GM23338 (cell line): Measurements from ENCODE around the gene DAZAP1. TPM values are rescaled to one million over a fixed set of nuclear protein-coding genes. Genes with fewer than 3 reads are reported as not detected.

Experiments used
- ATAC-seq: fragments of 200-7000 bp; cut with Tn5 transposase; 3 replicates; pipeline ENCODE4 v1.9.1; 2020
- DNase-seq: peaks from one replicate; pipeline ENCODE4 v3.0.0-alpha.2; 2015; ENCODE audit warnings: low spot score
- H2AFZ ChIP-seq: fragments of 200-600 bp; sonication (generic); 2 replicates; pipeline ENCODE4 v1.8.0; 2016; ENCODE audit warnings: antibody characterized with exemption, mild to moderate bottlenecking, moderate library complexity
- H3F3A ChIP-seq: fragments of 200-600 bp; sonication (generic); replicated peaks from 2 replicates; pipeline ENCODE4 v1.8.0; 2017; ENCODE audit warnings: antibody characterized with exemption, mixed run types, low read depth
- H3K27ac ChIP-seq: fragments of 200-600 bp; sonication (generic); 2 replicates; pipeline ENCODE4 v1.6.1; 2016; ENCODE audit warnings: low read depth
- H3K27me3 ChIP-seq: fragments of 200-600 bp; sonication (generic); 2 replicates; pipeline ENCODE4 v1.8.0; 2016; ENCODE audit warnings: mild to moderate bottlenecking, mixed run types, moderate library complexity; ENCODE audit not compliant: insufficient read depth
- H3K36me3 ChIP-seq: fragments of 200-600 bp; sonication (generic); 2 replicates; pipeline ENCODE4 v1.8.0; 2016; ENCODE audit warnings: mild to moderate bottlenecking; ENCODE audit not compliant: insufficient read depth
- H3K4me1 ChIP-seq: fragments of 200-600 bp; sonication (generic); 2 replicates; pipeline ENCODE4 v1.8.0; 2016; ENCODE audit warnings: mild to moderate bottlenecking, moderate library complexity; ENCODE audit not compliant: insufficient read depth
- H3K4me2 ChIP-seq: fragments of 200-600 bp; sonication (generic); 2 replicates; pipeline ENCODE4 v1.7.1; 2017; ENCODE audit warnings: mixed run types
- H3K4me3 ChIP-seq: fragments of 200-600 bp; sonication (generic); 2 replicates; pipeline ENCODE4 v1.6.1; 2016; ENCODE audit warnings: mixed run types
- H3K79me2 ChIP-seq: fragments of 200-600 bp; sonication (generic); replicated peaks from 2 replicates; pipeline ENCODE4 v1.8.0; 2017; ENCODE audit warnings: mild to moderate bottlenecking; ENCODE audit not compliant: insufficient read depth
- H3K9me2 ChIP-seq: fragments of 200-600 bp; sonication (generic); 2 replicates; pipeline ENCODE4 v1.8.0; 2017; ENCODE audit not compliant: insufficient read depth
- H4K20me1 ChIP-seq: fragments of 200-600 bp; sonication (generic); replicated peaks from 2 replicates; pipeline ENCODE4 v1.8.0; 2017; ENCODE audit warnings: mild to moderate bottlenecking; ENCODE audit not compliant: insufficient read depth
- H3K27ac Mint-ChIP-seq: 2 replicates; pipeline ENCODE4 v1.8.0; 2020; ENCODE audit warnings: inconsistent platforms, mild to moderate bottlenecking, moderate library complexity, mixed read lengths
- H3K27me3 Mint-ChIP-seq: 3 replicates; pipeline ENCODE4 v1.8.0; 2022; ENCODE audit warnings: low read depth, mild to moderate bottlenecking, moderate library complexity, mixed read lengths, inconsistent platforms; ENCODE audit not compliant: insufficient read depth, poor library complexity
- H3K36me3 Mint-ChIP-seq: 3 replicates; pipeline ENCODE4 v1.8.0; 2021; ENCODE audit warnings: low read depth, mild to moderate bottlenecking, inconsistent platforms, moderate library complexity, mixed read lengths
- H3K4me1 Mint-ChIP-seq: 3 replicates; pipeline ENCODE4 v1.8.0; 2020; ENCODE audit warnings: mild to moderate bottlenecking, inconsistent platforms, mixed read lengths
- H3K4me3 Mint-ChIP-seq: 3 replicates; pipeline ENCODE4 v1.8.0; 2021; ENCODE audit warnings: moderate library complexity, mild to moderate bottlenecking, inconsistent platforms, mixed read lengths
- H3K9me3 Mint-ChIP-seq: 3 replicates; pipeline ENCODE4 v1.8.0; 2020; ENCODE audit warnings: moderate library complexity, mild to moderate bottlenecking, inconsistent platforms, mixed read lengths
- CREB1 ChIP-seq: fragments of 250-450 bp; sonication (Bioruptor Pico); IDR thresholded peaks from 2 replicates; pipeline ENCODE4 v1.5.0; 2020; ENCODE audit warnings: low read depth, mild to moderate bottlenecking, moderate library complexity
- EZH2 ChIP-seq: fragments of 200-600 bp; sonication (generic); IDR thresholded peaks from one replicate; pipeline ENCODE4 v1.8.0; 2017; ENCODE audit warnings: antibody characterized with exemption, mild to moderate bottlenecking, low read depth; ENCODE audit not compliant: unreplicated experiment
- EZH2phosphoT487 ChIP-seq: fragments of 200-600 bp; sonication (generic); IDR thresholded peaks from one replicate; pipeline ENCODE4 v1.8.1; 2018; ENCODE audit warnings: antibody characterized with exemption; ENCODE audit not compliant: unreplicated experiment
- JUNB ChIP-seq: IDR thresholded peaks from one replicate; pipeline ENCODE4 v1.6.1; 2016; ENCODE audit warnings: antibody characterized with exemption; ENCODE audit not compliant: unreplicated experiment
- NANOG ChIP-seq: IDR thresholded peaks from 2 replicates; pipeline ENCODE4 v1.6.1; 2016; ENCODE audit warnings: antibody characterized with exemption, borderline replicate concordance
- POLR2AphosphoS5 ChIP-seq: IDR thresholded peaks from 2 replicates; pipeline ENCODE4 v1.6.1; 2016; ENCODE audit warnings: antibody characterized with exemption, low read depth
- STAT1 ChIP-seq: IDR thresholded peaks from one replicate; pipeline ENCODE4 v1.6.1; 2016; ENCODE audit warnings: antibody characterized with exemption; ENCODE audit not compliant: unreplicated experiment
- ZNF114 ChIP-seq: fragments of 250-450 bp; sonication (Bioruptor Pico); IDR thresholded peaks from 2 replicates; pipeline ENCODE4 v1.5.0; 2020; ENCODE audit warnings: mild to moderate bottlenecking, moderate library complexity
- ZNF331 ChIP-seq: fragments of 250-450 bp; sonication (Bioruptor Pico); IDR thresholded peaks from 2 replicates; pipeline ENCODE4 v1.5.0; 2020; ENCODE audit warnings: low read depth, mild to moderate bottlenecking, moderate library complexity
- polyA plus RNA-seq: library from polyadenylated mRNA; unstranded; fragments of >200 nt; fragmentation: Nextera tagmentation; extraction: Ambion mirVana; gene quantifications from 2 replicates; pipeline ENCODE4 v1.2.1, GENCODE V29; 2016
- total RNA-seq: library from RNA; depleted of rRNA; stranded (reverse); fragments of >200 nt; shearing (Covaris generic); gene quantifications from 2 replicates; pipeline ENCODE4 v1.2.3, GENCODE V29; 2014
- TF ChIP-seq, protein P1 (sequence below): fragments of 250-450 bp; sonication (Bioruptor Pico); IDR thresholded peaks from 2 replicates; pipeline ENCODE4 v1.5.0; 2020; ENCODE audit warnings: mild to moderate bottlenecking, moderate library complexity
- TF ChIP-seq, protein P2 (sequence below): IDR thresholded peaks from 2 replicates; pipeline ENCODE4 v1.6.1; 2016; ENCODE audit warnings: antibody characterized with exemption
- TF ChIP-seq, protein P3 (sequence below), 2 experiments: fragments of 200-600 bp in 1 of 2; sonication (generic) in 1 of 2; conservative IDR thresholded peaks; 2 replicates each; pipeline versions ENCODE4 v1.5.1 to v1.6.1; 2016 to 2017; ENCODE audit warnings: antibody characterized with exemption in 2 of 2, low read depth in 2 of 2, mild to moderate bottlenecking in 2 of 2, moderate library complexity in 1 of 2
- TF ChIP-seq, protein P4 (sequence below): IDR thresholded peaks from one replicate; pipeline ENCODE4 v1.6.1; 2018; ENCODE audit warnings: antibody characterized with exemption; ENCODE audit not compliant: unreplicated experiment

DAZAP1 gene
- total and polyA plus RNA-seq, 2 experiments from 2014 or later, result 44.1 to 194 TPM

DNA sequence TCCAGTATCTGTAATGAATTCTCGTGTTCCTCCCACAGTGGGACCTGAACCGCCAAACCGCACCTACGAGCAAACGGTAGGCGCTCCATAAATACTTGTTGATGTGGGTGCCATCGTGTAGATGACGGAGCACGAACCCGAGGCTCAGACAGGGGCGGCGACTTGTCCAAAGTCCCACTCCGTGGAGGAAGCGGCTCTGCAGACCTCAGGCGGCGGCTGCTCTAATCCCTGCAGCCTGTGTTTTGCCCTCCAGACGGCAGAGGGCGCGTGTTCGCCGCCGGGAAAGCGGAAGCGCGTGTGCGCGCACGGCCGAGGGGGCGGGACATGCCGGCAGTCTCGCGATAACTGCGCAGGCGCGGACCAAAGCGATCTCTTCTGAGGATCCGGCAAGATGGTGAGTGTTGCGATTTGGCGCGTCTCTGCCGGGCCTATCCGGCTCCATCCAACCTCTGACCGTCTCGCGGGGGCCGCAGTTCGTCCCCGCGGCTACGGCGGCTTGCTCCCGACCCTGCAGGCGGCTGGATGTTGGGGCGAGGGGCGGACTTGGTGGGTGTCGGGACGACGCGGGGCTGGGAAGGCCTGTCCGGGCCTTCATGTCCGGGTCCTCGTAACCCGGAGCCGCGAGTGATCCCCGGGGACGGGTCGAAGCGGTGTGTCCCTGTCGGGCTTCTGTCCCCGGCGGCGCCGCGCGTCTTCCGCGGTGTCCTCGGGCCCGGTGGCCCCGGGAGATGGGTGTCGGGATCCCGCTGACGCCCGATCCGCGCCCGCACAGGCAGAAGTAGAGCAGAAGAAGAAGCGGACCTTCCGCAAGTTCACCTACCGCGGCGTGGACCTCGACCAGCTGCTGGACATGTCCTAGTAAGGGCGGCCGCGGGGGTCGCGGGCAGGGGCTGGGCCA lies 30.9 kb downstream of the DAZAP1 start, which contains the start of gene RPS15:
TSS of gene RPS15 (plus strand) at position 362 of the 898 bp plus-strand sequence. CDS start at position 392, 30 bp downstream.
- Histone ChIP-seq H3K4me2 (peak within 1 kb of the TSS; percentile 98), H3K4me3 (peak within 1 kb of the TSS; percentile 97), H3F3A (peaks cover 72% of the 10 kb centered on the region), H3K79me2 (peaks cover 24% of the 10 kb centered on the region), H3K27ac (peak within 1 kb of the TSS; percentile 85; the same call in 1 of the 2 replicates), H3K27me3 (no peaks in the 10 kb centered on the region), H3K4me1 (peaks cover 9% of the 10 kb centered on the region; the same call in 1 of the 2 replicates), H2AFZ (no peak within 1 kb of the TSS), H3K9me2 (no peaks in the 10 kb centered on the region), H3K36me3 (peaks cover 24% of the 10 kb centered on the region), H4K20me1 (peaks cover 38% of the 10 kb centered on the region)
- Mint-ChIP-seq H3K27me3 (peaks cover 30% of the 10 kb centered on the region), H3K4me3 (peak within 1 kb of the TSS; percentile 97), H3K9me3 (no peaks in the 10 kb centered on the region; the same call in 2 of the 3 replicates), H3K36me3 (peaks cover 55% of the 10 kb centered on the region), H3K4me1 (peaks cover 20% of the 10 kb centered on the region), H3K27ac (peak within 1 kb of the TSS; percentile 100)
- ATAC-seq (peak; percentile 80), DNase-seq (peak; percentile 94)
- no peak for TF ChIP-seq EZH2
- peak; percentile 57; the same call in 1 of the 2 replicates for TF ChIP-seq ZNF114
- TF ChIP-seq EZH2phosphoT487, result no peak
- TF ChIP-seq STAT1, result no peak
- TF ChIP-seq, protein P1, sequence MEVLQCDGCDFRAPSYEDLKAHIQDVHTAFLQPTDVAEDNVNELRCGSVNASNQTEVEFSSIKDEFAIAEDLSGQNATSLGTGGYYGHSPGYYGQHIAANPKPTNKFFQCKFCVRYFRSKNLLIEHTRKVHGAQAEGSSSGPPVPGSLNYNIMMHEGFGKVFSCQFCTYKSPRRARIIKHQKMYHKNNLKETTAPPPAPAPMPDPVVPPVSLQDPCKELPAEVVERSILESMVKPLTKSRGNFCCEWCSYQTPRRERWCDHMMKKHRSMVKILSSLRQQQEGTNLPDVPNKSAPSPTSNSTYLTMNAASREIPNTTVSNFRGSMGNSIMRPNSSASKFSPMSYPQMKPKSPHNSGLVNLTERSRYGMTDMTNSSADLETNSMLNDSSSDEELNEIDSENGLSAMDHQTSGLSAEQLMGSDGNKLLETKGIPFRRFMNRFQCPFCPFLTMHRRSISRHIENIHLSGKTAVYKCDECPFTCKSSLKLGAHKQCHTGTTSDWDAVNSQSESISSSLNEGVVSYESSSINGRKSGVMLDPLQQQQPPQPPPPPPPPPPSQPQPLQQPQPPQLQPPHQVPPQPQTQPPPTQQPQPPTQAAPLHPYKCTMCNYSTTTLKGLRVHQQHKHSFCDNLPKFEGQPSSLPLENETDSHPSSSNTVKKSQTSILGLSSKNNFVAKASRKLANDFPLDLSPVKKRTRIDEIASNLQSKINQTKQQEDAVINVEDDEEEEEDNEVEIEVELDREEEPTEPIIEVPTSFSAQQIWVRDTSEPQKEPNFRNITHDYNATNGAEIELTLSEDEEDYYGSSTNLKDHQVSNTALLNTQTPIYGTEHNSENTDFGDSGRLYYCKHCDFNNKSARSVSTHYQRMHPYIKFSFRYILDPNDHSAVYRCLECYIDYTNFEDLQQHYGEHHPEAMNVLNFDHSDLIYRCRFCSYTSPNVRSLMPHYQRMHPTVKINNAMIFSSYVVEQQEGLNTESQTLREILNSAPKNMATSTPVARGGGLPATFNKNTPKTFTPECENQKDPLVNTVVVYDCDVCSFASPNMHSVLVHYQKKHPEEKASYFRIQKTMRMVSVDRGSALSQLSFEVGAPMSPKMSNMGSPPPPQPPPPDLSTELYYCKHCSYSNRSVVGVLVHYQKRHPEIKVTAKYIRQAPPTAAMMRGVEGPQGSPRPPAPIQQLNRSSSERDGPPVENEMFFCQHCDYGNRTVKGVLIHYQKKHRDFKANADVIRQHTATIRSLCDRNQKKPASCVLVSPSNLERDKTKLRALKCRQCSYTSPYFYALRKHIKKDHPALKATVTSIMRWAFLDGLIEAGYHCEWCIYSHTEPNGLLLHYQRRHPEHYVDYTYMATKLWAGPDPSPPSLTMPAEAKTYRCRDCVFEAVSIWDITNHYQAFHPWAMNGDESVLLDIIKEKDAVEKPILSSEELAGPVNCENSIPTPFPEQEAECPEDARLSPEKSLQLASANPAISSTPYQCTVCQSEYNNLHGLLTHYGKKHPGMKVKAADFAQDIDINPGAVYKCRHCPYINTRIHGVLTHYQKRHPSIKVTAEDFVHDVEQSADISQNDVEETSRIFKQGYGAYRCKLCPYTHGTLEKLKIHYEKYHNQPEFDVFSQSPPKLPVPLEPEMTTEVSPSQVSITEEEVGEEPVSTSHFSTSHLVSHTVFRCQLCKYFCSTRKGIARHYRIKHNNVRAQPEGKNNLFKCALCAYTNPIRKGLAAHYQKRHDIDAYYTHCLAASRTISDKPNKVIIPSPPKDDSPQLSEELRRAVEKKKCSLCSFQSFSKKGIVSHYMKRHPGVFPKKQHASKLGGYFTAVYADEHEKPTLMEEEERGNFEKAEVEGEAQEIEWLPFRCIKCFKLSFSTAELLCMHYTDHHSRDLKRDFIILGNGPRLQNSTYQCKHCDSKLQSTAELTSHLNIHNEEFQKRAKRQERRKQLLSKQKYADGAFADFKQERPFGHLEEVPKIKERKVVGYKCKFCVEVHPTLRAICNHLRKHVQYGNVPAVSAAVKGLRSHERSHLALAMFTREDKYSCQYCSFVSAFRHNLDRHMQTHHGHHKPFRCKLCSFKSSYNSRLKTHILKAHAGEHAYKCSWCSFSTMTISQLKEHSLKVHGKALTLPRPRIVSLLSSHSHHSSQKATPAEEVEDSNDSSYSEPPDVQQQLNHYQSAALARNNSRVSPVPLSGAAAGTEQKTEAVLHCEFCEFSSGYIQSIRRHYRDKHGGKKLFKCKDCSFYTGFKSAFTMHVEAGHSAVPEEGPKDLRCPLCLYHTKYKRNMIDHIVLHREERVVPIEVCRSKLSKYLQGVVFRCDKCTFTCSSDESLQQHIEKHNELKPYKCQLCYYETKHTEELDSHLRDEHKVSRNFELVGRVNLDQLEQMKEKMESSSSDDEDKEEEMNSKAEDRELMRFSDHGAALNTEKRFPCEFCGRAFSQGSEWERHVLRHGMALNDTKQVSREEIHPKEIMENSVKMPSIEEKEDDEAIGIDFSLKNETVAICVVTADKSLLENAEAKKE (CRISPR knock-in tag), result no peak
- TF ChIP-seq, protein P2, sequence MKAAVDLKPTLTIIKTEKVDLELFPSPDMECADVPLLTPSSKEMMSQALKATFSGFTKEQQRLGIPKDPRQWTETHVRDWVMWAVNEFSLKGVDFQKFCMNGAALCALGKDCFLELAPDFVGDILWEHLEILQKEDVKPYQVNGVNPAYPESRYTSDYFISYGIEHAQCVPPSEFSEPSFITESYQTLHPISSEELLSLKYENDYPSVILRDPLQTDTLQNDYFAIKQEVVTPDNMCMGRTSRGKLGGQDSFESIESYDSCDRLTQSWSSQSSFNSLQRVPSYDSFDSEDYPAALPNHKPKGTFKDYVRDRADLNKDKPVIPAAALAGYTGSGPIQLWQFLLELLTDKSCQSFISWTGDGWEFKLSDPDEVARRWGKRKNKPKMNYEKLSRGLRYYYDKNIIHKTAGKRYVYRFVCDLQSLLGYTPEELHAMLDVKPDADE, result peak; percentile 80
- TF ChIP-seq NANOG, result no peak
- TF ChIP-seq, protein P3, sequence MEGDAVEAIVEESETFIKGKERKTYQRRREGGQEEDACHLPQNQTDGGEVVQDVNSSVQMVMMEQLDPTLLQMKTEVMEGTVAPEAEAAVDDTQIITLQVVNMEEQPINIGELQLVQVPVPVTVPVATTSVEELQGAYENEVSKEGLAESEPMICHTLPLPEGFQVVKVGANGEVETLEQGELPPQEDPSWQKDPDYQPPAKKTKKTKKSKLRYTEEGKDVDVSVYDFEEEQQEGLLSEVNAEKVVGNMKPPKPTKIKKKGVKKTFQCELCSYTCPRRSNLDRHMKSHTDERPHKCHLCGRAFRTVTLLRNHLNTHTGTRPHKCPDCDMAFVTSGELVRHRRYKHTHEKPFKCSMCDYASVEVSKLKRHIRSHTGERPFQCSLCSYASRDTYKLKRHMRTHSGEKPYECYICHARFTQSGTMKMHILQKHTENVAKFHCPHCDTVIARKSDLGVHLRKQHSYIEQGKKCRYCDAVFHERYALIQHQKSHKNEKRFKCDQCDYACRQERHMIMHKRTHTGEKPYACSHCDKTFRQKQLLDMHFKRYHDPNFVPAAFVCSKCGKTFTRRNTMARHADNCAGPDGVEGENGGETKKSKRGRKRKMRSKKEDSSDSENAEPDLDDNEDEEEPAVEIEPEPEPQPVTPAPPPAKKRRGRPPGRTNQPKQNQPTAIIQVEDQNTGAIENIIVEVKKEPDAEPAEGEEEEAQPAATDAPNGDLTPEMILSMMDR (conservative IDR thresholded peaks at IDR 0.05; ENCODE audit: low read depth in 2 of 2), result peak; percentile 75 to 93
- TF ChIP-seq POLR2AphosphoS5, result peak; percentile 99
- TF ChIP-seq JUNB, result no peak
- peak; percentile 82 for TF ChIP-seq CREB1
- TF ChIP-seq, protein P4, sequence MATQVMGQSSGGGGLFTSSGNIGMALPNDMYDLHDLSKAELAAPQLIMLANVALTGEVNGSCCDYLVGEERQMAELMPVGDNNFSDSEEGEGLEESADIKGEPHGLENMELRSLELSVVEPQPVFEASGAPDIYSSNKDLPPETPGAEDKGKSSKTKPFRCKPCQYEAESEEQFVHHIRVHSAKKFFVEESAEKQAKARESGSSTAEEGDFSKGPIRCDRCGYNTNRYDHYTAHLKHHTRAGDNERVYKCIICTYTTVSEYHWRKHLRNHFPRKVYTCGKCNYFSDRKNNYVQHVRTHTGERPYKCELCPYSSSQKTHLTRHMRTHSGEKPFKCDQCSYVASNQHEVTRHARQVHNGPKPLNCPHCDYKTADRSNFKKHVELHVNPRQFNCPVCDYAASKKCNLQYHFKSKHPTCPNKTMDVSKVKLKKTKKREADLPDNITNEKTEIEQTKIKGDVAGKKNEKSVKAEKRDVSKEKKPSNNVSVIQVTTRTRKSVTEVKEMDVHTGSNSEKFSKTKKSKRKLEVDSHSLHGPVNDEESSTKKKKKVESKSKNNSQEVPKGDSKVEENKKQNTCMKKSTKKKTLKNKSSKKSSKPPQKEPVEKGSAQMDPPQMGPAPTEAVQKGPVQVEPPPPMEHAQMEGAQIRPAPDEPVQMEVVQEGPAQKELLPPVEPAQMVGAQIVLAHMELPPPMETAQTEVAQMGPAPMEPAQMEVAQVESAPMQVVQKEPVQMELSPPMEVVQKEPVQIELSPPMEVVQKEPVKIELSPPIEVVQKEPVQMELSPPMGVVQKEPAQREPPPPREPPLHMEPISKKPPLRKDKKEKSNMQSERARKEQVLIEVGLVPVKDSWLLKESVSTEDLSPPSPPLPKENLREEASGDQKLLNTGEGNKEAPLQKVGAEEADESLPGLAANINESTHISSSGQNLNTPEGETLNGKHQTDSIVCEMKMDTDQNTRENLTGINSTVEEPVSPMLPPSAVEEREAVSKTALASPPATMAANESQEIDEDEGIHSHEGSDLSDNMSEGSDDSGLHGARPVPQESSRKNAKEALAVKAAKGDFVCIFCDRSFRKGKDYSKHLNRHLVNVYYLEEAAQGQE, result no peak
- no peak for TF ChIP-seq ZNF331
